Liver (tissue), 3 donors: ENCODE measurements around the gene FXYD4.

Experiments used
- ATF3 ChIP-seq: IDR thresholded peaks from 2 replicates; pipeline ENCODE4 v1.6.1; 2016; ENCODE audit warnings: antibody characterized with exemption
- CTCF ChIP-seq: fragments of 150-350 bp; IDR thresholded peaks from 2 replicates; pipeline ENCODE4 v1.5.1; 2017; ENCODE audit warnings: improper control_type of control experiment, low read depth, low read length; ENCODE audit not compliant: missing input control
- TAF1 ChIP-seq: conservative IDR thresholded peaks from 2 replicates; pipeline ENCODE4 v1.6.1; 2016; ENCODE audit warnings: antibody characterized with exemption, mild to moderate bottlenecking
- YY1 ChIP-seq: IDR thresholded peaks from 2 replicates; pipeline ENCODE4 v1.6.1; 2016; ENCODE audit warnings: antibody characterized with exemption, mild to moderate bottlenecking
- donor health status: healthy.
- donor health status: healthy.

- no peak for TF ChIP-seq CTCF
- no peak for TF ChIP-seq ATF3
- TF ChIP-seq TAF1 = no peak
- no peak for TF ChIP-seq YY1
Measured at GRCh38 chr10:43342279-43343125, 28.9 kb upstream of the FXYD4 start.
